ENCODE results near the gene CD99.

Gene CD99

GRCh38 chrX:2643880-2644279 lies 47.2 kb upstream of the CD99 start:
- H3F3A ChIP-seq (ENCODE audit: insufficient read depth): no peaks in the 10 kb centered on the region
- no peak for TF ChIP-seq EZH2phosphoT487 (conservative IDR thresholded peaks at IDR 0.05; ENCODE audit: low read length)
- no peaks in the 10 kb centered on the region for H3K79me2 ChIP-seq (ENCODE audit: insufficient read depth, low read length)
- H3K27ac ChIP-seq (ENCODE audit: low read depth, low read length): no peak overlapping the region
- H3K4me2 ChIP-seq (ENCODE audit: low read depth, low read length, poor library complexity, severe bottlenecking): no peak overlapping the region
- H3K27me3 ChIP-seq (ENCODE audit: low read length): no peaks in the 10 kb centered on the region
- no peak overlapping the region for H3K9ac ChIP-seq (ENCODE audit: low read length)
- H3K36me3 ChIP-seq (ENCODE audit: low read length): no peaks in the 10 kb centered on the region
- H4K20me1 ChIP-seq (ENCODE audit: low read depth, low read length): no peaks in the 10 kb centered on the region
- H3K9me3 ChIP-seq (ENCODE audit: insufficient read depth, low read length): no peaks in the 10 kb centered on the region
- H3K9me2 ChIP-seq (replicated peaks; ENCODE audit: insufficient read depth, low read length): no peaks in the 10 kb centered on the region
- no peak overlapping the region for H3K4me3 ChIP-seq (ENCODE audit: insufficient read depth, low read length, poor library complexity, severe bottlenecking)
- no peak overlapping the region for H2AFZ ChIP-seq (ENCODE audit: low read depth, low read length, severe bottlenecking)

GRCh38 chrX:2645563-2645962 lies 45.5 kb upstream of the CD99 start:
- Histone ChIP-seq H3K9me2 (replicated peaks; ENCODE audit: insufficient read depth, low read length) (no peaks in the 10 kb centered on the region), H2AFZ (ENCODE audit: low read depth, low read length, severe bottlenecking) (no peak overlapping the region), H3K4me2 (ENCODE audit: low read depth, low read length, poor library complexity, severe bottlenecking) (no peak overlapping the region), H3K9ac (ENCODE audit: low read length) (no peak overlapping the region), H3K36me3 (ENCODE audit: low read length) (no peaks in the 10 kb centered on the region), H3K9me3 (ENCODE audit: insufficient read depth, low read length) (no peaks in the 10 kb centered on the region), H3K27ac (ENCODE audit: low read depth, low read length) (no peak overlapping the region), H3F3A (ENCODE audit: insufficient read depth) (no peaks in the 10 kb centered on the region), H3K27me3 (ENCODE audit: low read length) (no peaks in the 10 kb centered on the region), H4K20me1 (ENCODE audit: low read depth, low read length) (no peaks in the 10 kb centered on the region), H3K4me3 (ENCODE audit: insufficient read depth, low read length, poor library complexity, severe bottlenecking) (no peak overlapping the region), H3K79me2 (ENCODE audit: insufficient read depth, low read length) (no peaks in the 10 kb centered on the region)
- TF ChIP-seq EZH2phosphoT487 (conservative IDR thresholded peaks at IDR 0.05; ENCODE audit: low read length): no peak
- no peak for TF ChIP-seq CTCF (IDR thresholded peaks at IDR 0.05; ENCODE audit: insufficient read depth, low read length, poor library complexity, severe bottlenecking)

- no peak for TF ChIP-seq EZH2phosphoT487 (conservative IDR thresholded peaks at IDR 0.05; ENCODE audit: low read length)
- TF ChIP-seq CTCF (IDR thresholded peaks at IDR 0.05; ENCODE audit: insufficient read depth, low read length, poor library complexity, severe bottlenecking): no peak
- no peak overlapping the region for H3K4me2 ChIP-seq (ENCODE audit: low read depth, low read length, poor library complexity, severe bottlenecking)
Observed at GRCh38 chrX:2647627-2648026, 43.5 kb upstream of the CD99 start.

GRCh38 chrX:2650037-2650436 lies 41.1 kb upstream of the CD99 start:
- Histone ChIP-seq H3F3A (ENCODE audit: insufficient read depth) (no peaks in the 10 kb centered on the region), H3K27me3 (ENCODE audit: low read length) (no peaks in the 10 kb centered on the region), H3K36me3 (ENCODE audit: low read length) (no peaks in the 10 kb centered on the region), H3K9me2 (replicated peaks; ENCODE audit: insufficient read depth, low read length) (no peaks in the 10 kb centered on the region), H3K79me2 (ENCODE audit: insufficient read depth, low read length) (no peaks in the 10 kb centered on the region), H3K9me3 (ENCODE audit: insufficient read depth, low read length) (no peaks in the 10 kb centered on the region), H3K4me3 (ENCODE audit: insufficient read depth, low read length, poor library complexity, severe bottlenecking) (no peak overlapping the region), H3K9ac (ENCODE audit: low read length) (no peak overlapping the region), H3K27ac (ENCODE audit: low read depth, low read length) (no peak overlapping the region), H2AFZ (ENCODE audit: low read depth, low read length, severe bottlenecking) (no peak overlapping the region), H4K20me1 (ENCODE audit: low read depth, low read length) (no peaks in the 10 kb centered on the region), H3K4me2 (ENCODE audit: low read depth, low read length, poor library complexity, severe bottlenecking) (no peak overlapping the region)
- TF ChIP-seq EZH2phosphoT487 (conservative IDR thresholded peaks at IDR 0.05; ENCODE audit: low read length): no peak
- TF ChIP-seq CTCF (IDR thresholded peaks at IDR 0.05; ENCODE audit: insufficient read depth, low read length, poor library complexity, severe bottlenecking): no peak

More at GRCh38 chrX:2647627-2648026, 43.5 kb upstream of the CD99 start:
- Histone ChIP-seq H3K4me3 (ENCODE audit: insufficient read depth, low read length, poor library complexity, severe bottlenecking) (no peak overlapping the region), H3K36me3 (ENCODE audit: low read length) (no peaks in the 10 kb centered on the region), H3K27me3 (ENCODE audit: low read length) (no peaks in the 10 kb centered on the region), H3K27ac (ENCODE audit: low read depth, low read length) (no peak overlapping the region), H2AFZ (ENCODE audit: low read depth, low read length, severe bottlenecking) (no peak overlapping the region), H3K79me2 (ENCODE audit: insufficient read depth, low read length) (no peaks in the 10 kb centered on the region), H3K9me3 (ENCODE audit: insufficient read depth, low read length) (no peaks in the 10 kb centered on the region), H3K9ac (ENCODE audit: low read length) (no peak overlapping the region), H3F3A (ENCODE audit: insufficient read depth) (no peaks in the 10 kb centered on the region), H3K9me2 (replicated peaks; ENCODE audit: insufficient read depth, low read length) (no peaks in the 10 kb centered on the region), H4K20me1 (ENCODE audit: low read depth, low read length) (no peaks in the 10 kb centered on the region)

Measured in SU-DHL-6 (cell line).